Keratinocyte (primary cell): Measurements from ENCODE around the gene UXS1.

Source experiments
- EZH2 ChIP-seq: IDR thresholded peaks from one replicate; pipeline ENCODE4 v1.6.1; 2012; ENCODE audit warnings: inconsistent platforms, mild to moderate bottlenecking, low read length, moderate library complexity
- TF ChIP-seq, protein P1 (sequence below), 3 experiments: IDR thresholded peaks in 1 of 3; conservative IDR thresholded peaks in 1 of 3; optimal IDR thresholded peaks in 1 of 3; 2 replicates in 2 of 3; 3 replicates in 1 of 3; pipeline versions ENCODE3 to v1.5.1; 2011; ENCODE audit warnings: low read length in 3 of 3, mild to moderate bottlenecking in 3 of 3, moderate library complexity in 2 of 3, control low read depth in 1 of 3, inconsistent platforms in 1 of 3; ENCODE audit not compliant: insufficient read depth in 2 of 3; ENCODE audit errors: extremely low read depth in 1 of 3

DNA sequence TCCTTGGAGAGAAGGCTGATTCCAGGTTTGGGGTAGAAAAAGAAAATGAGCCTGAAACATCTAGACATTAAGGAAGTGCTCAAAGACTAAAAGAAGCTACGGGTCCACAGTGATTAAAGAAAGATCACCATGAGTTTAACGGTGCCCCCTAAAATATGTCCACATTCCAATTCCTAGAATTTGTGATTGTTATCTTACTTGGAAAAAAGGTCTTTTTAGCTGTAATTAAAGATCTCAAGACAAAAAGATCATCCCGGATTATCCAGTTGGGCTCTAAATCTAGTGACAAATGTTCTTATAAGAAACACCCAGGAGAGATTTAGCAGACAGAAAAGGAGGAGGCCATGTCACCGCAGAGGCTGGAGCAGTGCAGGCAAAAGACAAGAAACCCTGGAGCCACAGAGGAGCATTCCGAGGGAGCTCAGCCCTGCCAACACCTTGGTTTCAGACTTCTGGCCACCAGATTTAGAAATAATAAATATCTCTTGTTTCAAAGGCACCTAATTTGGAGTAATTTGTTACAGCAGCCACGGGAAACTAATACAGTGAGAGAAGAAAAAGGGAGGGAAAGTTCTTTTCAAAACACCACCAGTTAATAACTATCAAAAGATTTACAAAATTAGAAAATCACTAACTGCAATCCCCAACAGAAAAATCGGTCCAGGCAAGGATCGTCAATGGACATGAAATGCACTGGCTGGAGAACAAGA, 8.5 kb downstream of the UXS1 start:
- no peak for TF ChIP-seq EZH2
- TF ChIP-seq, protein P1, sequence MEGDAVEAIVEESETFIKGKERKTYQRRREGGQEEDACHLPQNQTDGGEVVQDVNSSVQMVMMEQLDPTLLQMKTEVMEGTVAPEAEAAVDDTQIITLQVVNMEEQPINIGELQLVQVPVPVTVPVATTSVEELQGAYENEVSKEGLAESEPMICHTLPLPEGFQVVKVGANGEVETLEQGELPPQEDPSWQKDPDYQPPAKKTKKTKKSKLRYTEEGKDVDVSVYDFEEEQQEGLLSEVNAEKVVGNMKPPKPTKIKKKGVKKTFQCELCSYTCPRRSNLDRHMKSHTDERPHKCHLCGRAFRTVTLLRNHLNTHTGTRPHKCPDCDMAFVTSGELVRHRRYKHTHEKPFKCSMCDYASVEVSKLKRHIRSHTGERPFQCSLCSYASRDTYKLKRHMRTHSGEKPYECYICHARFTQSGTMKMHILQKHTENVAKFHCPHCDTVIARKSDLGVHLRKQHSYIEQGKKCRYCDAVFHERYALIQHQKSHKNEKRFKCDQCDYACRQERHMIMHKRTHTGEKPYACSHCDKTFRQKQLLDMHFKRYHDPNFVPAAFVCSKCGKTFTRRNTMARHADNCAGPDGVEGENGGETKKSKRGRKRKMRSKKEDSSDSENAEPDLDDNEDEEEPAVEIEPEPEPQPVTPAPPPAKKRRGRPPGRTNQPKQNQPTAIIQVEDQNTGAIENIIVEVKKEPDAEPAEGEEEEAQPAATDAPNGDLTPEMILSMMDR (optimal IDR thresholded peaks at IDR 0.05 in 1 of 3, IDR thresholded peaks at IDR 0.05 in 1 of 3, conservative IDR thresholded peaks at IDR 0.05 in 1 of 3; ENCODE audit: extremely low read depth in 1 of 3, insufficient read depth in 2 of 3, low read length in 3 of 3), result no peak
